C4-2B (cell line): Measurements from ENCODE around the gene HES6.
A peak's percentile ranks its signal among the peaks of the same experiment; 100 is the strongest.

Source experiments
- H3K27ac ChIP-seq: fragments of 450-650 bp; 2 replicates; pipeline ENCODE4 v1.5.1; 2017
- ZFX ChIP-seq: fragments of 450-650 bp; IDR thresholded peaks from 2 replicates; pipeline ENCODE4 v1.6.1; 2017
- TF ChIP-seq, protein P1 (sequence below): fragments of 450-650 bp; conservative IDR thresholded peaks from 2 replicates; pipeline ENCODE4 v1.5.1; 2017; ENCODE audit warnings: mild to moderate bottlenecking

HES6 gene

DNA sequence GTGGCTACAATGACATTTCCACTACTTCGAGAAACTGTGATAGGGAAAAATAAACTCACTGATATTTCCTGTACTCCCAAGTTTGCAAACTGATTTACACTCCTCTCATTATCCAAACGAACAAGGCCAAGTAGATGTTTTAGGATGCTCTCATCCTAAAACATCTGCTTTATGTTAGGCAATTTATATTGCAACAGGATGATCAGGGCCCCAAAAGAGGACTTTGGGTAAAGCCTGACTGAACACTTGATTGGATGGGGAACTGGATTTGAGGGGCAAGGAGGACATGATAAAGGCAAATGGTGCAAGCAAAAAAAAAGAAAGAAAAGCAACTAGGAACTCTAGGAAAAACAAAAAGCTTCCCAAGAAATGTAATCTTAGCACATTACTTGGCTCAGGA lies 2.1 kb upstream of the HES6 start:
- no peak for TF ChIP-seq ZFX
- TF ChIP-seq, protein P1, sequence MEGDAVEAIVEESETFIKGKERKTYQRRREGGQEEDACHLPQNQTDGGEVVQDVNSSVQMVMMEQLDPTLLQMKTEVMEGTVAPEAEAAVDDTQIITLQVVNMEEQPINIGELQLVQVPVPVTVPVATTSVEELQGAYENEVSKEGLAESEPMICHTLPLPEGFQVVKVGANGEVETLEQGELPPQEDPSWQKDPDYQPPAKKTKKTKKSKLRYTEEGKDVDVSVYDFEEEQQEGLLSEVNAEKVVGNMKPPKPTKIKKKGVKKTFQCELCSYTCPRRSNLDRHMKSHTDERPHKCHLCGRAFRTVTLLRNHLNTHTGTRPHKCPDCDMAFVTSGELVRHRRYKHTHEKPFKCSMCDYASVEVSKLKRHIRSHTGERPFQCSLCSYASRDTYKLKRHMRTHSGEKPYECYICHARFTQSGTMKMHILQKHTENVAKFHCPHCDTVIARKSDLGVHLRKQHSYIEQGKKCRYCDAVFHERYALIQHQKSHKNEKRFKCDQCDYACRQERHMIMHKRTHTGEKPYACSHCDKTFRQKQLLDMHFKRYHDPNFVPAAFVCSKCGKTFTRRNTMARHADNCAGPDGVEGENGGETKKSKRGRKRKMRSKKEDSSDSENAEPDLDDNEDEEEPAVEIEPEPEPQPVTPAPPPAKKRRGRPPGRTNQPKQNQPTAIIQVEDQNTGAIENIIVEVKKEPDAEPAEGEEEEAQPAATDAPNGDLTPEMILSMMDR, result no peak
- H3K27ac ChIP-seq, result no peak overlapping the region; the same call in 1 of the 2 replicates

DNA sequence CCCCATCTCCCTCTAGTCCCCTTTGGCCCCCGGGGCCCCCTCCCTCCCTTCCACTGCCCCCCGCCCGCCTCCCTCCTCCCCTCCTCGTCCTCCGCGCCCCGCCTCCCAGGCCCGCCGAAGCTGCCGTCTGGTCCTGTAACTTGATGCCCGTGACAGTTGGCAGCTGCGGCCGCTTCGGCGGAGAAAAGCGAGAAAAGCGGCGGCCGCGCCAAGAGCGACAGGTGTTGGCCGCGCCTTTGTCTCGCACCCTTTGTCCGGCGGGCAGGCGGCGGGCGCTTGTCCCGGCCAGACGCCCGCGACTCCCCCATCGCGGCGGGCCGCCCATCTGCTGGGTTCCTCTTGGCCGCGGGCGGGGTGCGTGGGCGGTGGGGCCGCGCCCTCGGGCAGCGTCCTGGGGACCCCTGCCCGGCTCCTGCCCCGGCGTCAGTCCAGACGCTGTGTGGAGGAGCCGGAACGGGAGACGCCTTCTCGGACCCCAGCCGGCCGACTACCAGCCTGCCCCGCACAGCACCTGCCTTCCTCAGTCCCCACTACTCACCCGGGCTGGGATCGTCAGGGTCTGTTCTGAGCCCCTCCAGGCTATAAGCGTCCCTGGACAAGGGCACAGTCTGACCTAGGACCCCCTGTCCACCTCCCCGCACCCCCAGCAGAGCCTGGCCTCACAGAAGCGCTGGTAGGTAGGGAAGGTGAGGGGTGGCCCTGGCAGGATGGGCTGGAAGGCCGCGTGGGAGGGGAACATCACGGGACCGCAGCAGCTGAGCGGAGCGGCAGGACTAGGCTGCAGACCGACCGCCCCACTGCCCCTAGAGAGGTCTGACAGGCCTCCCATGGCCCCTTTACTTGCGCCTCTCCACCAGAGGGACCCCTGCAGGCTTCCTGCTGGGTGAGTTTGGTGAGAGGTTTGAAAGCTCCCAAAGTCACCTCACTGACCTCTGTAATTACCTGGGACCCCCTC lies 1.2 kb upstream of the HES6 start:
- TF ChIP-seq, protein P1, result no peak
- TF ChIP-seq ZFX, result no peak
- peak overlapping the region; percentile 84; the same call in 1 of the 2 replicates for H3K27ac ChIP-seq

DNA sequence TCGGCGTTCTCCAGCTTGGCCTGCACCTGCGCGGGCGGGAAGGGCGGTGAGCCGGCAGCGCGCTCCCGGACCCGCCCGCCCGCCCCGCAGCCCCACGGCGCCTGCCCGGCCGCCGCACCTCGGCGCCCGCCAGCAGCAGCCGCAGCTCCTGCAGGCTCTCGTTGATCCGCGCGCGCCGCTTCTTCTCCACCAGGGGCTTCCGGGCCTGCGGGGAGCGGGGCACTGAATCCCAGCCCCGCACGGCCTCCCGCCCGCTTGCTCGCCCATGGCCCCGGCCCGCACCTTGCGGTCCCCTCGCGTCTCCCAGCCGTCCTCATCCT lies 335 bp downstream of the HES6 start:
- peak overlapping the region; percentile 84 for H3K27ac ChIP-seq
- TF ChIP-seq, protein P1, result no peak
- TF ChIP-seq ZFX, result peak; percentile 65; the same call in 1 of the 2 replicates

DNA sequence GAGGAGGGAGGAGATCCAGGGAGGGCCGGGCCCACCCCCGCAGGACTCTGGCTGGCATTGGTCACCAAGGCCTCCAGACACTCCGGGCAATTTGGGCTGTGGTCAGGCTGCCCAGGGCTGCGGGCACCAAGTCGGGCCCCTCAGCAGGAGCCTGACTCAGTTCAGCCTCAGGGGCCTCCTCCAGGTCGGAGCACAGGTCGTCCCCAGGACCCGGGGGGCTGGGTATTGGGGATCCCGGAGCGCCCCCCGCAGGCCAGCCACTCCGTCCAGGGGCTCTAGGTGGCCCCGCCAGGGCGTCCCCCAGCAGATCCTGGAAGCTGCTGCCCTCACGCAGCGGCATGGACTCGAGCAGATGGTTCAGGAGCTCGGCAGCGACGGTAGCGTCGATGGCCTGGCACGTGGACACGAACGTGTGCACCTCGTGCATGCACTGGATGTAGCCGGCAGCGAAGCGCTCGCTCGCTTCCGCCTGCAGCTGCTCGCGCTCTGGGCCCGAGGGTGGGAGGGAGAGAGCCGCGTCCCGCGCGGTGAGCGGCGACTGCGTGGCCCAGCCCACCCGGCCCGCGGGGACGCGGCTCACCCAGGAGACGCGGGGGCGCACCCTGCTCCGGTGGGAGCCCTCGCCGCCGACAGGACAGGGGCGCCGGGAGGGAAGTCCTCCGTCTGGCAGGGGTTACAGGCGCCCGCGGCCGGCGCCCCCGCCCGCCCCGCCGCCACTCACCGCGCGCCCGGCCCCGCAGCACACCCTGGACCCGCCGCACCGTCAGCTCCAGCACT lies 884 bp downstream of the HES6 start:
- TF ChIP-seq, protein P1, result no peak
- no peak for TF ChIP-seq ZFX

DNA sequence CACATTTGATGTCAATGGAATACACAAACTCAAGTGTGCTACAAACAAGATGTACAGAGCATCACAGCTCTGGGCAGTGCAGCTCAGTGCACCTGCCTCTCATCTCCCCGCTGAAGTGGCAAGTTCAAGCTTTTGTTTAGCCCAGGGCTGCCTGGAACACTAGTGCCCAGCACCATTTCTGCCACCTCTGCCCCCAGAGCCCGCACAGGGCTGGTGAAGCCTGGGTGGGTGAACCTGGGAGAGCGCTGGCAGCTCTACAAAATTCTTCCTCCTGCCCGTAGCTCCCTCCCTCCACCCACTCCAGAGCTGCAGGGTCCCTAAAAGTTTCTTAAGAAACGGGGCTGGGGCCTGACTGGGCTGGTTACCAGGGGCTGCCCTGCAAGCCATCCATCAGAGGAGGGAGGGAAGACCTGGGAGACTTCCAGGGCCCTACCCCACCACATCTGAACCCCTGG lies 1.5 kb downstream of the HES6 start:
- no peak for TF ChIP-seq ZFX
- TF ChIP-seq, protein P1, result no peak
- H3K27ac ChIP-seq, result peak overlapping the region; percentile 84

More for the DNA sequence above, 884 bp downstream of the HES6 start:
- H3K27ac ChIP-seq, result peak overlapping the region; percentile 84

DNA sequence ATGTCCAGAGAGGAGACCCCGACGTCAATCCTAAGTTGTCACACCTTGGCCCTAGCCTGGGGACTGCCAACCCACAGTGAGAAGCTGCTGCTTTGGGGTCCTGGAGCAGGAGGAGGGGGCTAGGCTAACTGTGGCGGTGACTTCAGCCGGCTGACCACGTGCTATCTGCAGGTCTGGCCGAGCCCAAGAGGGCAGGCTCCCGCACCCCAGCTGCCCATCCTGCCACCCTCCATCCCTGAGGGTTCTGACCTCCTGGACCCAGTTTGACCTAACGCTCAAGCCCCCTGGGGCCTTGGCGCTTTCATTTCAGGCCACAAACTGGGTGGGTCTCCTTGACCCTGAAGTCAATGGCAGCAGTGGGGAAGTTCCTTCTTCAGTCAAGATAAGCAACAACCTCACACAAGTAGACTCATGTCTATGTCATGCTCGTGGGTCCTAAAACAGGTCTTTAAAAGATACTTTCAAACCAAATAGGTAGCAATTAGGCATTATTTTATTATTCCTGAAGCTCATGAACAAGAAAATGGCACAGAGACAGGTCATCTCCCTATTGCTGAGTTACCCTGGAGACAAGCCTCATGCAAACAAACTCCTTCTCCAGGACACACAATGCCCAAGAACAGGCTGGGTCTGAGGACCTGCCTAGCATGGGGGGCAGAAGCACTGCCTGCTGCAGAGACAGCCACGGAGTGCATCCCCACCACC lies 2.3 kb downstream of the HES6 start:
- no peak overlapping the region for H3K27ac ChIP-seq
- TF ChIP-seq ZFX, result no peak
- TF ChIP-seq, protein P1, result no peak
